MM.1S (cell line): ENCODE results near the gene CXCR5.

Source experiments
- DNase-seq: peaks from one replicate; pipeline ENCODE4 v3.0.0-alpha.2; 2015
- H2AFZ ChIP-seq: fragments of 300-600 bp; sonication (generic); 2 replicates; pipeline ENCODE4 v1.6.0; 2016; ENCODE audit warnings: antibody characterized with exemption, low read length
- H3F3A ChIP-seq: fragments of 300-600 bp; sonication (generic); 2 replicates; pipeline ENCODE4 v1.6.1; 2016; ENCODE audit warnings: mild to moderate bottlenecking, antibody characterized with exemption, low read length, moderate library complexity, mixed read lengths; ENCODE audit not compliant: insufficient read depth
- H3K27ac ChIP-seq: fragments of 300-600 bp; sonication (generic); 2 replicates; pipeline ENCODE4 v1.5.1; 2016; ENCODE audit warnings: mild to moderate bottlenecking, low read length
- H3K27me3 ChIP-seq: fragments of 300-600 bp; sonication (generic); replicated peaks from 2 replicates; pipeline ENCODE4 v1.6.0; 2016; ENCODE audit warnings: low read length; ENCODE audit not compliant: insufficient read depth
- H3K36me3 ChIP-seq: fragments of 300-600 bp; sonication (generic); replicated peaks from 2 replicates; pipeline ENCODE4 v1.6.1; 2016; ENCODE audit warnings: mild to moderate bottlenecking, low read length, mixed read lengths; ENCODE audit not compliant: insufficient read depth
- H3K4me1 ChIP-seq: fragments of 300-600 bp; sonication (generic); 2 replicates; pipeline ENCODE4 v1.6.1; 2016; ENCODE audit warnings: low read length, mixed read lengths
- H3K4me2 ChIP-seq: fragments of 300-600 bp; sonication (generic); 2 replicates; pipeline ENCODE4 v1.6.0; 2016; ENCODE audit warnings: low read depth, low read length
- H3K4me3 ChIP-seq: fragments of 300-600 bp; sonication (generic); 2 replicates; pipeline ENCODE4 v1.5.1; 2016; ENCODE audit warnings: low read length, mixed read lengths
- H3K79me2 ChIP-seq: fragments of 300-600 bp; sonication (generic); 2 replicates; pipeline ENCODE4 v1.6.1; 2016; ENCODE audit warnings: mixed run types, low read length, mixed read lengths
- H3K9ac ChIP-seq: fragments of 300-600 bp; sonication (generic); 2 replicates; pipeline ENCODE4 v1.6.1; 2016; ENCODE audit warnings: low read length, mixed read lengths
- H3K9me2 ChIP-seq: fragments of 300-600 bp; sonication (generic); replicated peaks from 2 replicates; pipeline ENCODE4 v1.6.1; 2016; ENCODE audit warnings: mild to moderate bottlenecking, low read length, mixed read lengths; ENCODE audit not compliant: insufficient read depth
- H3K9me3 ChIP-seq: fragments of 300-600 bp; sonication (generic); replicated peaks from 2 replicates; pipeline ENCODE4 v1.6.1; 2016; ENCODE audit warnings: mild to moderate bottlenecking, low read length, mixed read lengths; ENCODE audit not compliant: insufficient read depth
- H4K20me1 ChIP-seq: fragments of 300-600 bp; sonication (generic); 2 replicates; pipeline ENCODE4 v1.6.1; 2016; ENCODE audit warnings: mild to moderate bottlenecking, low read length, moderate library complexity, mixed read lengths; ENCODE audit not compliant: insufficient read depth
- EZH2 ChIP-seq: fragments of 300-600 bp; sonication (generic); optimal IDR thresholded peaks from 2 replicates; pipeline ENCODE3; 2017; ENCODE audit warnings: low read depth, mild to moderate bottlenecking, antibody characterized with exemption, low read length, mixed read lengths
- EZH2phosphoT487 ChIP-seq: fragments of 300-600 bp; sonication (generic); IDR thresholded peaks from 2 replicates; pipeline ENCODE4 v1.6.1; 2018; ENCODE audit warnings: antibody characterized with exemption, low read length
- TF ChIP-seq, protein P1 (sequence below): fragments of 300-600 bp; sonication (generic); IDR thresholded peaks from 2 replicates; pipeline ENCODE4 v1.5.1; 2016; ENCODE audit warnings: antibody characterized with exemption, low read length, mixed read lengths

The CXCR5 gene

DNA sequence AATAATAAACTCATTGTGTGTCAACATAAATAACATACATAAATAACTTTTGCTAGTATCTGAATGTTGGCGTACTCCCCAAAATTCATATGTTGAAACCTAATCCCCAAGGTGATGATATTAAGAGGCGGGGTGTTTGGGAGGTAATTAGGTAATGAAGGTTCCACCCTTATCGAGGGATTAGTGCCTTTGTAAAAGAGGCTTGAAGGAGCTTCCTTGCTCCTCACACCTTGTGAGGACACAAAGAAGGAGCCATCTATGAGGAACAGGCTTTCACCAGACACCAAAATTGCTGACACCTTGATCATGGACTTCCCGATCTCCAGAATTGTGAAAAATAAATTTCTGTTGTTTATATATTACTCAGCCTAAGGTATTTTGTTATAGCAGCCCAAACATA is 33.9 kb upstream of the CXCR5 start:
- Histone ChIP-seq H3K4me3 (no peak overlapping the region), H3K4me1 (peaks cover 30% of the 10 kb centered on the region), H3K4me2 (no peak overlapping the region), H3K9me2 (no peaks in the 10 kb centered on the region), H2AFZ (no peak overlapping the region), H3K9ac (no peak overlapping the region), H3K79me2 (no peaks in the 10 kb centered on the region), H4K20me1 (no peaks in the 10 kb centered on the region), H3K36me3 (no peaks in the 10 kb centered on the region), H3K27ac (no peak overlapping the region), H3F3A (peaks cover 20% of the 10 kb centered on the region), H3K27me3 (no peaks in the 10 kb centered on the region), H3K9me3 (no peaks in the 10 kb centered on the region)
- TF ChIP-seq EZH2phosphoT487 (no peak), EZH2 (no peak)
- TF ChIP-seq, protein P1, sequence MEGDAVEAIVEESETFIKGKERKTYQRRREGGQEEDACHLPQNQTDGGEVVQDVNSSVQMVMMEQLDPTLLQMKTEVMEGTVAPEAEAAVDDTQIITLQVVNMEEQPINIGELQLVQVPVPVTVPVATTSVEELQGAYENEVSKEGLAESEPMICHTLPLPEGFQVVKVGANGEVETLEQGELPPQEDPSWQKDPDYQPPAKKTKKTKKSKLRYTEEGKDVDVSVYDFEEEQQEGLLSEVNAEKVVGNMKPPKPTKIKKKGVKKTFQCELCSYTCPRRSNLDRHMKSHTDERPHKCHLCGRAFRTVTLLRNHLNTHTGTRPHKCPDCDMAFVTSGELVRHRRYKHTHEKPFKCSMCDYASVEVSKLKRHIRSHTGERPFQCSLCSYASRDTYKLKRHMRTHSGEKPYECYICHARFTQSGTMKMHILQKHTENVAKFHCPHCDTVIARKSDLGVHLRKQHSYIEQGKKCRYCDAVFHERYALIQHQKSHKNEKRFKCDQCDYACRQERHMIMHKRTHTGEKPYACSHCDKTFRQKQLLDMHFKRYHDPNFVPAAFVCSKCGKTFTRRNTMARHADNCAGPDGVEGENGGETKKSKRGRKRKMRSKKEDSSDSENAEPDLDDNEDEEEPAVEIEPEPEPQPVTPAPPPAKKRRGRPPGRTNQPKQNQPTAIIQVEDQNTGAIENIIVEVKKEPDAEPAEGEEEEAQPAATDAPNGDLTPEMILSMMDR = no peak
- DNase-seq = no peak

- Histone ChIP-seq H3K27me3 (no peaks in the 10 kb centered on the region), H3K4me2 (peak overlapping the region; percentile 66), H3K9ac (peak overlapping the region; percentile 6; the same call in 1 of the 2 replicates)
These were observed 31.7 kb upstream of the CXCR5 start for GRCh38 chr11:118851970-118852369.

GRCh38 chr11:118853678-118854077 is 30.0 kb upstream of the CXCR5 start:
- Histone ChIP-seq H3K27me3 (no peaks in the 10 kb centered on the region), H3K9me3 (no peaks in the 10 kb centered on the region), H3F3A (peaks cover 13% of the 10 kb centered on the region), H3K79me2 (no peaks in the 10 kb centered on the region), H3K27ac (no peak overlapping the region), H3K4me3 (no peak overlapping the region), H3K9ac (no peak overlapping the region), H4K20me1 (no peaks in the 10 kb centered on the region), H2AFZ (no peak overlapping the region), H3K9me2 (no peaks in the 10 kb centered on the region), H3K4me2 (no peak overlapping the region), H3K36me3 (no peaks in the 10 kb centered on the region), H3K4me1 (peaks cover 12% of the 10 kb centered on the region)
- no peak for TF ChIP-seq EZH2phosphoT487
- TF ChIP-seq, protein P1 = no peak
- no peak for TF ChIP-seq EZH2
- DNase-seq = no peak

More at GRCh38 chr11:118851970-118852369, 31.7 kb upstream of the CXCR5 start:
- H3K9me3 ChIP-seq = no peaks in the 10 kb centered on the region
- H3K4me3 ChIP-seq = peak overlapping the region; percentile 6; the same call in 1 of the 2 replicates
- peak; percentile 78 for DNase-seq
- TF ChIP-seq EZH2 = no peak
- TF ChIP-seq, protein P1 = no peak
- TF ChIP-seq EZH2phosphoT487 = no peak
- H3K79me2 ChIP-seq = no peaks in the 10 kb centered on the region
- no peaks in the 10 kb centered on the region for H4K20me1 ChIP-seq
- H2AFZ ChIP-seq = peak overlapping the region; percentile 59; the same call in 1 of the 2 replicates
- peaks cover 15% of the 10 kb centered on the region for H3K4me1 ChIP-seq
- no peaks in the 10 kb centered on the region for H3K36me3 ChIP-seq
- H3K9me2 ChIP-seq = no peaks in the 10 kb centered on the region
- H3F3A ChIP-seq = peaks cover 14% of the 10 kb centered on the region
- H3K27ac ChIP-seq = peak overlapping the region; percentile 59; the same call in 1 of the 2 replicates
